ENCODE data around the gene CYBA.

- 0 out of 2 replicates have a peak, but pooled peaks have one; percentile 37 for TF ChIP-seq HCFC1 (IDR thresholded peaks at IDR 0.05; ENCODE audit: low read depth, low read length)
- TF ChIP-seq ZNF274 (IDR thresholded peaks at IDR 0.05; ENCODE audit: borderline replicate concordance, low read depth, low read length): no peak
- no peak for TF ChIP-seq POLR2A (conservative IDR thresholded peaks at IDR 0.05)
Measured at GRCh38 chr16:88633684-88634140, 17.1 kb downstream of the CYBA start.
